GM12891 (cell line): Measurements from ENCODE around the gene METTL22.

Source experiments
- SPI1 ChIP-seq: IDR thresholded peaks from 2 replicates; pipeline ENCODE4 v1.6.1; 2011; ENCODE audit warnings: low read depth, low read length, control low read depth
- TAF1 ChIP-seq: IDR thresholded peaks from 2 replicates; pipeline ENCODE4 v1.6.1; 2011; ENCODE audit warnings: low read depth, low read length, control low read depth

GRCh38 chr16:8676160-8676547, 54.7 kb downstream of the METTL22 start:
- TF ChIP-seq SPI1 (no peak), TAF1 (no peak)
